Measurements from ENCODE around the gene NOD1.
A peak's percentile ranks its signal among the peaks of the same experiment; 100 is the strongest.

DNA sequence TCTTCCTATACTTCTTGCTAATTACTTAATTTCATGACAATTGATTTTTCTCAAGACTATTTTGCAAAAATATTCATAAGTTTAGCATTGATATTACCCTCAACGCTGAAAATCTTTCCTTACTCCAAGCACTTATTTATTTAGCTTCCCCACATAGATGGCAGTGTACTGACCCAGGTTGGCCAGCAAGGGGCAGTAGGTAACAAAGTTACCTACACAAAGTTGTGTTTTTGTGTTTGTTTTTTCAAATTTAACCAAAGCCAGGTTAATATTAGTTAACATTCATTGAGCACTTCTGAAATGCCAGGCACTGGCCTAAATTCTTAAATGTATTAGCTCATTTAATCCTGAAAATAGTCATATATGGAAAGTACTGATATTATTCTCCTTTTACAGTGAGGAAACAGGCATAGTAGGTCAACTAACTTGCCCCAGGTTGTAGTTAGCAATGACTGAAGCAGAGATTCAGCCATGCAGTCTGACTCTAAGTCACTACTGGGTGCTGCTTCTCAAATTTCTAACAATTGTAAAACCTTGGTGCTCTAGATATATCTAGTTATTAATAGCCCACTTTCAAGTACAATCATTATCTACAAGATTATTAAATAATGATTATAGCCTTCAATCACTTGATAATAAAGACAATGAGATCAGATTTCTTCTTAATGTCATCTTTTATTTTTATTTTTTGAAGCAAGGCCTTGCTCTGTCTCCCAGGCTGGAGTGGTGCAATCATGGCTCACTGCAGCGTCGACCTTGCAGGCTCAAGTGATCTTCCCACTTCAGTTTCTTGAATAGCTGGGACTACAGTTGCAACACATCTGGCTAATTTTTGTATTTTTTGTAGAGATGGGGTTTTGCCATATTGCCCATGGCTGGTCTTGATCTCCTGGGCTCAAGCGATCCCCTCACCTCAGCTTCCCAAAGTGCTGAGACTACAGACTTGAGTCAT, 31.8 kb upstream of the NOD1 start:
- peak; percentile 66 to 85 (median 79) for TF ChIP-seq CTCF (IDR thresholded peaks at IDR 0.05)
- TF ChIP-seq POLR2A (IDR thresholded peaks at IDR 0.05): no peak
